HG03039 (cell line): ENCODE results near the gene TAB2.

Experiments
- ATAC-seq: cut with Tn5 transposase; IDR thresholded peaks from one replicate; pipeline ENCODE4 v1.9.1; 2021; ENCODE audit warnings: mild to moderate bottlenecking, moderate library complexity; ENCODE audit not compliant: unreplicated experiment

TAB2 gene

DNA sequence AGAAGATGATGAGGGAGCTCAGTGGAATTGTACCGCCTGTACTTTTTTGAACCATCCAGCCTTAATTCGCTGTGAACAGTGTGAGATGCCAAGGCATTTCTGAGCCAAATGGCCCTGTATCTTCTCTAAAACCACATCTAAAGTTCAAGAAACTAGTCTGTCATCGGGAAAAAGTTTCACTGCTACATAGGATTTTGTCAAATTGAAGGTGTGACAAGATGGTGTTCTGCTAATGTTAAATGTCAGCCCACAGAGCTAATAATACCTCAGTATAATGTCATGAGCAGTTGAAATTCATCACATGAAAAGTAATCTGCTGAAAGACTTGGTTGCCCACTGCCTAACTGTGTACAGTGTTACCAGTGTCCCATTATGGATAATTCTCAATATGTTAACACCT, 92.1 kb downstream of the TAB2 start:
- no peak for ATAC-seq

DNA sequence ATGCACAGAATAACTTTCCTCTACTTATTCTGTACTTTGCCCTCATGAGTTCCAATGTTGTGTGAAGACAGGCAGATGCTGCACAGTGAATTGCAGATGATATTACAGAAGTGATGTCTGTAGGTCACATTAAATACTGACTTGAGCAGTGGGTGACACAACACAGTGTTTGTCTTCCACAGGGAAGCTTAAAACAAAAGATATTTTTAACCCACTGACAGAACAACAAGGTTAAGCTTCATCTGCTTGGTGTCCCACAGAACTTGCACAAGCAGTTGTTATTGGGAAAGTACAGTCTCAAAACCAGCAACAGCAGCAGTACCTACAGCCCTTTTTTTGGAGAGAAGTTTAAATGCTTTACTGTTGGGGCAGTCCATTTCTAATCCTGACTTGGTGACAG, 93.0 kb downstream of the TAB2 start:
- ATAC-seq: no peak

DNA sequence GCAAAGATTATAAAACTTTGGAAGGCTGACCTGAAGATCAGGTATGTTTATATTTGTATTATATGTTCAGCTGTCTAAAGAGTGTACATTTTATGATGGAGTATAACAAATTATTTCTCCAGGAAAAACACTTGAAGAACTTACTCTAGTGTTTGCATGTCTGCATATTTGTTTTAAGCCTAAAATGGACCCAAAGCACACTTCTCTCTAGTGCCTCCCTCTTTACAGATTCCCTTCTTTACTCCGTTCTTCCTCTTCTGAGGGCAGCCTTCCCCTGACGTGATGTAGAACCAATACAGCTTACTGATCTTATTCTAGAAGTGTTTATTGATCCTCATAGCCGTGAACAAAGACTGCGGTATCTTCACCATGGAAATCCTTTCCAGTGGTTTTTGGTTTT, 96.5 kb downstream of the TAB2 start:
- ATAC-seq: no peak

DNA sequence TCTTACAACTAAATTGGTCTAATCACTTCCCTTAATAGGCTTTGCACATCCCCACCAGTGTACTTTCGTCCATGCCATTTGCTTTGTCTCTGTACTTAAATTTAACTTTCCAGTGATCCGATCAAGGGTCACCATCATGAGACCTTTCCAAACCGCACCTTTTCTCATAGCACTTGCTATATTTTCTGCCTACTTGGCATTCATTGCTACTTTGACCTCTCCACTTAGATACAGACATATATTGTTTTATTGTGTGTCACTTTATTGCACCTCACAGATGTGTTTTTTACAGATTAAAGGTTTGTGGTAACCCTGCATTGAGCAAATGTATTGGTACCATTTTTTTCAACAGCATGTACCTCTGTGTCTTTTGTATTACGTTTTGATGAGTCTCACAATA, 97.3 kb downstream of the TAB2 start:
- no peak for ATAC-seq

DNA sequence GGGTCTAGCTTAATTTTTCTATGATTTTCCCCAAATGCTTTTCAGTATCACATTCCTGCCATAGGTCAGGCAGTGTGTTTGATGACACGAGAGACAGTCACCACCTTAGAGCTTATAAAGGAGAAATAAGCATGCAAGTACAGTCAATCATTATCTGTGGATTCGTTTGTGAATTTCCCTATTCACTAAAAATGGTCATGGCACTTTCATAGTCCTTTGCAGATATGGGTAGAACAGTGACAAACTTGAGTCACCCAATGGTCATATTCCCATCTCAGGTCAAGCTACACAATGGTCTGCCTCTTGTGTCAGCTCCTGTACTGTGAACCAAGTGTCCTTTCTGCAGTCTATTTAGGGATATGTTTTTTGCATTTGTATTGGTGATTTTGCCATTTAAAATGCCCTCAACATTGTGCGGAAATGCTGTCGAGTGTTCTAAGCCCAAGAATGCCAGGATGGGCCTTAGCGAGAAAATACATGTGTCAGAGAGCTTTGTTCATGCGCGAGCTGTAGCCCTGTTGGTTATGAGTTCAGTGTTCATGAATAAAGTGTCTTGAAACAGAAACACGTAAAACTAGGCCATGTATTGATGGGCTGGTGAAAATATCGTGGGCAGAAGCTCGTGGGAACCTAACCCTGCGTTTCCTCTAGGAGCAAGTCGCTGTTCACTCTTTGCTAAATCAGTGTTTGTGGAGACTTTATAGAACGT, 102.3 kb downstream of the TAB2 start:
- no peak for ATAC-seq

DNA sequence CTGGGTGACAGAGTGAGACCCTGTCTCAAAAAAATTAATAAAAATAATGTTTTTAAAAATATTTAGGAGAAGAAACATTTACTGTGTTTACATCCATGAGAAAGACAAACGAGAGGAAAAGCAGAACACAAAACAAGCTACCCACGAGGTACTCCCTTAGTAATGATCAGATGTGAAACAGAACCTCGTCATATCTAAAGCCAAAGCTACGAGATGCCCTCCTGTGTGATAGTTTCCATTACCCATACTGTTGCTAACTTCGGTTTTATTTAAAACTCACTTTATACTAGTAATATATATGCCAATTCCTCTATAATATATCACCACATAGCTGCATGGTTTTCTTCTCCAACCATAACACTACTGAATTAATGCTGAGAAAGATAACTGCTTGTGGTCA, 103.6 kb downstream of the TAB2 start:
- no peak for ATAC-seq

DNA sequence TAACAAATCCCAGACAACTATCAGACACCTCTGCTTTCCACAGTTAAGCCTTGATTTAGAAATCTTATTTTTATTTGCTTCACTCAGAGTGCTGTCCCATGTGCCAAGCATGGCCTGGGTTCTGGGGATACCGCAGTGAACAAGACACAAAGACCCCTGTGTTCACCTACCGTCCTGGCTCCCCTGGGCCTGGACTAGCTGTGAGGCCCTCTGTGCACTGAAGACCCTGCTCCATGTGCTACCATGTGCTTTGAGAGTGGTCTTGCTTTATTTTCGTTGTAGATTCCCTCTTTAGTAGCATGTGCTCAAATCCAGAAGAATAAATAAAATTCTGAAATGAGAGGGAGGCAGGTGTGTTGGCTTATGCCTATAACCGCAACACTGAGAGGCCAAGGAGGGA, 105.1 kb downstream of the TAB2 start:
- ATAC-seq: no peak

DNA sequence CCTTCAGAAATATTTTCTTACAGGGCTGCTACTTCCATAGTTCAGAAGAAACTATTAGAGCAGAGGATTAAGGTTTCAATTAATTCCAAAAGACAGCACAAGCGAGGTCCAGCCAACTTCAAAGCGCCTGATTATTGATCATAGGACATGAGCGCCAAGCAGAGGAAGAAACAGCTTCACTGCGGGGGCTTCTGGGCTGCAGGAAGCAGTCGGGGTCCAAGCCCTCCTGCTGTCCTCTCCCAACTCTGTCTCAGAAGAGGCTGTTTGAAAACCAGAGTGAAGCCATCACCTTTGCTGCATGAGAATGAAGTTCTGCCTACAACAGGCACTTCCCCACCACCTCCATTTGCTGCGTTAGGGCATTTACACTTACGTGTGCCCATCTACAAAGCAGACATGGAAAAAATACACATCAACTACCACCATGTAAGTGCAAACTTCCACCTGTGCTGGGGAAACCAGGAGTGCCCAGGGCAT, 106.5 kb downstream of the TAB2 start:
- ATAC-seq: no peak

DNA sequence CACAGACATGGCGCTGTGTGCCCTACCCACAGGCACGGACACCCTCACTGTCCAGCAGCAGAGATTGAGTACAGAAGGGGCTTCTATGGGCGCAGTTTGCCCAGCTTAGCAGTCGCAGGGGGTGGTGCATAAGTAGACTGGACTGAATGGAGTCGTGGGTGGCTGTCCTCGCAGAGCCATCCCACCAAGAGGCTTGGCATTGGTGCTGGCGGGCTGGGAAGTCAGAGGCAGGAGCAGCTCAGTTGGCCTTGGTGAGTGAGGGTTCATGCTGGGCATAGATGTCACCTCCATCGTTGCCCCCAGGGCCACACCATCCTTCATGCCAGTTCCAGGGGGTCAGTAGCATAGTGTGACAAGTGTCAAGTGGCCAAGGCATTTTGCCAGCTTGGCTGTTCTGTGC, 107.7 kb downstream of the TAB2 start:
- ATAC-seq: no peak

DNA sequence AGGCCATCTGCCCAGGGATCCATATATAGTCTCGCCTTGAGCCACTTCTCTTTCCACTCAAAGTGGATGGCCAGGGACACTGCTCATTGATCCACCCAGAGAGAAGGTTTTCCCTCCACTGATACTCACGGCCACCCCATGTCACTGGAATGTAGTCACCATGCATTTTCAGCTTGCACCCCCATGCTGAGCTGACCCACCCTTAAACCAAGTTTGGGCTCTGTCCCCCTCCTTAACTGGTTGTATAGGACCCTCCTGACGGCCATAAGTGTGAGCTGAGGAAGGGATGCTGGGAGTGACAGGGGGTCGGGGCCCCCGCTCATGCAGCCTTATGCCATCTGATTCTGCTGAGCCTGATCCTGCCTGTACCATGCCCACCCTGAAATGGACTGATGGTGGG, 108.2 kb downstream of the TAB2 start:
- ATAC-seq: no peak

DNA sequence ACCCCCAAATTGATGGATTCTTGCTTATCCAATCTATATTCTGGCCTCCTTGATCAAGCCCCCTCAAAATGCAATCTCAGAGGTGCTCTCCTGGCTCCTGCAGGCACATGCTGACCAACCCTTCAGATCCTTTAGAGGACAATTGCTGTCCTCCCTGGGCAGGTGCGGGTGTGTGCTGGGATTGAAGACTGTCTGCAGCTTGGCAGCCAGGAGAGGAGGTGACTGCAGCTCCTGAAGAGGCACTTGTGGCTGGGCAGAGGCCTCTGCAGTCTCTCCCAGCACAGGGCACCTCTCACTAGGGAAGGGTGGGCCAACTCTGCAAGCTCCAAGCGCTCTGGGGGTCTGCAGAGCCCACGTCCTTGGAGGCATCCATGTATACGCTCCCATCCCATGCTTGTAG, 111.1 kb downstream of the TAB2 start:
- no peak for ATAC-seq

DNA sequence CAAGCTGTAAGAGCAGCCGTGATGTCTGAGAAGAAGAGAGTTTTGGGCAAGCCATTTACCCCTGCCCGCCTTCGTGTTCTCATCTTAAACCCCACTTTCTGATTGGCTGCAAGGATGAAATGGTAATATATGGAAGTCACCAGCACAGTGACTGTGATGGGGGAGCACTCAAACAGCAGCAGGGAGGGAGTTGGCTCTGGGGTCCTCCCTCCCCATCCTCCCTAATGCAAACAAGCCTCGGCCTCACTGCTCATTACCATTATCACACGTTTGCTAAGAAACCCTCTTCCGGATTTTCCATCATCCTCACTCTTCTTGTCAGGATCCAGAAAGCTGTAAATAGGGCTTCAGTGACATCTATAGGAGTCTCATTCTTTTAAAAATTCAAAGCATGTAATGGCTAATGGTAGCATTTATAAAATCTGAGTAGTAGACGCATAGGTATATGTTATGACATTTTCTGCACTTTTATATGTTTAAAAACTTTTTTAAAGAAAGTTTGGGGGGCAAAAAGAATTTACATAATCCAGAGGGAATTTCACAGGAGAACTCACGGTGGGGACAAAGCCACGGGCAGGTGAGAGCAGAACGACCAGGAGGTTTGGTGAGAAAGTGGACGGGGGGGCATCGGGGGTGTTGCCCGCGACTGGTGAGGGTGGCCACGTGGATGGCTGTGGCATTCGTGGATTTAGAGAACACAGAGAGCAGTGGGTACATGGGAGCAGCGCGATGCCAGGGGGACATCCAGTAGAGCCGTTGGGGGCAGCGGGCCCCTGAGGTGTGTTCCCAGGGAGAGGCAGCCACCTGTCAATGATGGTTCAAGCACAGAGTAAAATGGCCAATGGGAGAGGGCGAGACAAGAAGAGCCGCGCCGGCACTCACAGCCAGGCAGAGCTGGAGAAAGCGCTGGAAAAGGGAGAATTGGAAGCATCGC, 112.2 kb downstream of the TAB2 start:
- no peak for ATAC-seq

DNA sequence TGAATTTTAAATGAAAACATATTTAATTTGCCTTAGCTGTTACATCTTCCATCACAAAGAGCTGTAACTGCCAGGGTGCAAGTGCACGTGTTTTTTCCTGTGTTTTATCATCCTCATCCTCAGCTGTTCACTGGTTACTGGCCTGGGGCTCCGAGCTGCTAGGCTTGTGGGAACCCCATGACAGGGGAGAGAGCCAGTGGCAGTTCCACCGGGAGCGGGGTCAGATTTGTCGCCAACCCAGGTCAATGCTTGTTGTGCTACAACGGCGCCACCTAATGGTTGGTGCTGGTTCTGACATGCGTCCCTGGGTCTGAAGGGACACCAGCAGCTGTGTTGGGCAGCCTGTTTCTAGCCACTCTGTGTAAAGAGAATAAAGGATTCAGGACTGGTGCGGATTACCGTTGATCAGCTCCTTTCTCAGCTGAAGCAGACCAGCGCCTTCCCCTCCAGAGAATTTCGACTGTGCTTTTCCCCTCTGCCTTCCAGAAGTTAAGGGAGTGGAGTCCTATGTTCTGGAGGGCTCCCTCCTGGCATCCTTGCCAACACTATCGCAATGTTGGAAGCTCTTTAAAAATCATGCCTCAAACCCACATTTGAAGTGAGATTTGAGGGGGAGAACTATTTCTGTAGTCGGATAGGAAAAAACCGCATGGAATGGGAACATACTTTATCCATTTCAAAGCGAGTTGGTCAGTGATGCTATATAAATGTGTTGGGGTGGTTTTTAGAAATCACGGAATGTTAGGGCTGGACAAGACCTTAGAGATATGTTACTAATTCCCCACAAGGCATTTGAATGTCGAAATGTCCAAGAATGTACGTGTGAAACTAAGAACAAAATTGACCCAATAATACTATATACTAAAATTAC, 114.6 kb downstream of the TAB2 start:
- ATAC-seq: peak; percentile 87

DNA sequence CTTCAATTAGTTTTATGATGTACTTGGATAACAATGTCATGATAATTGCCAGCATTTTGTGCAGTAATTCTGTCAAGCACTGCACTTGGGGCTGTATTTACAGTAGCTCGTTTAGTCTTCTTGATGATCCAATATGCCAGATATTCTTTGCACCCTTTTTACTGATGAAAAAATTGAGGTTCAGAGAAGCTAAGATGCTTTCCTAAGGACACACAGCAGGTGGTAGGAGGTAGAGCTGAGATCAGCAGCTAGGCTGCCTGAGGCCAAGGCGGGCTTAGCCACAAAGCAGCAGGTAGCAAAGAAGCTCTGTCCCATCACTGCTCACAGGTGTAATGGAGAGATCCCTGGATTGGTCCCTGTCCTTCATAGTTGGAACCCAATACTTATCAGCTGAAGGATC, 115.9 kb downstream of the TAB2 start:
- ATAC-seq: no peak

DNA sequence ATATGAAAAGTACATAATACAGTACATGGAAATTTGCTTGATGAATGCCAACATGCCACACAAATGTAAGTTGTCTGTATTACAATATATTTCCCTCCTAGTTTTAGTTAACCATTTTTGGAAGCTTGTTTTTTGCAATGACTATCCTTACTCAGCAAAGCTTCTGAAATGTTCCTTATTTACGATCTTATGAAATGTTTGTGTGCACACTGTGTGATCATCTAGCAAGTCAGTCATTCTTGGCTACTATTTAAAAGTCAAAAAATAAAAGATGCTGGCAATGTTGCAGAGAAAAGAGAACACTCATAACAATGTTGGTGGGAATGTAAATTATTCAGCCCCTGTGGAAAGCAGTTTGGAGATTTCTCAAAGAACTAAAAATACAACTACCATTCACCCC, 116.4 kb downstream of the TAB2 start:
- no peak for ATAC-seq

DNA sequence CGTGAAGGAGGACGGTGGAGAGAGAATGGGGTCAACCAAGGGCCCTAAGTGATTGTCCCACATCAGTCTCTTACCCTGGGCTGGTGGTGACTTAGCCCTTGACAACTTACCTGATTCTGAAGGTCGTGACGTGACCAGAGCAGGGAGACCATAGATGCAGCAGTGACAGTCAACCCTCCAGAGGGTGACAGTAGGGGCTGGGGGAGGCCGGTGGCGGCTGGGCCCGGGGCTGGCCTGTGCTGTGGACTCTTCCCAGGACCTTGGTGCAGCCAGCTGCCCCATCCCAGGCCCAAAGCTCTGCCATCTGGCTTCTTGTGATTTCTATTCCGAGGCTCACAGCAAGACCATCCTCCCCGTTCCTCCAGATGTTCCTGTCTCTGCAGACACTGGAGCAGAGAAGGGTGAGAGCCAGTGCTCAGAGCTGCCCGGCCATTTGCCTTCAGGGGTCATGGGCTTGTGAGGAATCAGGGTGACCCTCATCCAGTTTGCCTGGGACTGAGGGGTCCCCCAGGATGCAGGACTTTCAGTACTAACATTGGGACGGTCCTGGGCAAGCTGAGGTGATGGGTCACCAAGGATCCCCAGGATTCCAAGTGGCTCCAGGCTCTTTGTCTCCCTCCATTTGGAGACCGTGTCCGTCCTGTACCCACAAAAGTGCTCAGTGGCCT, 118.5 kb downstream of the TAB2 start:
- ATAC-seq: no peak

DNA sequence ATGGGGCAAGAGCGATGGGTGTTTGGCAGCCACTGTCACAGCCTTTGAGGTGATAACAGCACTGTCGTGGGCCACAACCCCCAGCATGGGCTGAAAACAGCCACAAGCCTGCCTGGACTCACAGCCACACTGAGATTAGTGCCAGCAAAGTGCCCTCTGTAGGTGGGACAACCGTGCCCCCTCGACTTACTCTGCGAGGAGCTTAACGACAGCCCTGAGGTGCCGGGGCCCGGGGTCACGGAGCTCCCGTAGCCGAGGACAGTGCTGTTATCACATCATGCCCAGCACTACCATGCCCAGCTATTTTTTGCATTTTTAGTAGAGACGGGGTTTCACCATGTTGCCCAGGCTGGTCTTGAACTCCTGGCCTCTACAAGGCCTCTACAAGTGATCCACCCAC, 119.1 kb downstream of the TAB2 start:
- no peak for ATAC-seq

DNA sequence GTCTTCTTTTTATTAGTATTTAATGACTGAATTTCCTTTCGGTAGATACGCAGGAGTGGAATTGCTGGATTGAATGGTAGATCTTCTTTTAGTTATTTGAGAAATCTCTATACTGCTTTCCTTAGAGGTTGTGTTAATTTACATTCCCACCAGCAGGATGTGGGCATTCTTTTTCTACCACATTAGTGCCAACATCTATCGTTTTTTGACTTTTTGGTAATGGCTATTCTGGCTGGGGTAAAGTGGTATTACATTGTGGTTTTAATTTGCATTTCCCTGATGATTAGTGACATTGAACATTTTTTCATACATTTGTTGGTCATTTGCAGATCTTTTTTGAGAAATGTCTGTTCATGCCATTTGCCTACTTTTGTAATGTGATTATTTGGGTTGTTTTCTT, 119.7 kb downstream of the TAB2 start:
- ATAC-seq: no peak

DNA sequence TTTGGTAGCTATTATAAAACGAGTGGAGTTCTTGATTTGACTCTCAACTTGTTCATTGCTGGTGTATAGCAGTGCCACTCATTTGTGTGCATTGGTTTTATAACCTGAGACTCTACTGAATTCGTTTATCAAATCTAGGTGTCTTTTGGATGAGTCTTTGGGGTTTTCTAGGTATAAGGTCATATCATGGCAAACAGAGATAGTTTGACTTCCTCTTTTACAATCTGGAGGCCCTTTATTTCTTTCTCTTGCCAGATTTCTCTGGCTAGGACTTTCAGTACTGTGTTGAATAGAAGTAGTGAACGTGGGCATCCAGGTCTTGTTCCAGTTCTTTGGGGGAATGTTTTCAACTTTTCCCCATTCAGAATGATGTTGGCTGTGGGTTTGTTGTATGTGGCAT, 121.3 kb downstream of the TAB2 start:
- no peak for ATAC-seq

DNA sequence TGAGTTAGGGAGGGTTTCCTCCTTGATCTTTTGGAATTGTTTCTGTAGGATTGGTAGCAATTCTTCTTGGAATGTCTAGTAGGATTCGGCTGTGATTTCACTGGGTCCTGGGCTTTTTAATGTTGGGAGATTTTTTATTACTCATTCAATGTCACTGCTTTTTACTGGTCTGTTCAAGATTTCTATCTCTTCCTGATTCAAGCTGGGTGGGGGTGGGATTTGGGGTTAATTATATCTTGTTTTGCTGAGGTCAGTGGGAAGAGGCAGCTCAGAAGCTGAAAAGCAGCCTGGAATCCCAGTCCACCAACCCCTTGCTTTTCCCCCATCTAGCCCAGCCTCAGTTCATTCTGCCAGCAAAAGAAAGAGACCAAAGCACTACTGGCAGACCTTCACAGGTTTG, 122.1 kb downstream of the TAB2 start:
- no peak for ATAC-seq
